ENCODE measurements around the gene DDX25.

DNA sequence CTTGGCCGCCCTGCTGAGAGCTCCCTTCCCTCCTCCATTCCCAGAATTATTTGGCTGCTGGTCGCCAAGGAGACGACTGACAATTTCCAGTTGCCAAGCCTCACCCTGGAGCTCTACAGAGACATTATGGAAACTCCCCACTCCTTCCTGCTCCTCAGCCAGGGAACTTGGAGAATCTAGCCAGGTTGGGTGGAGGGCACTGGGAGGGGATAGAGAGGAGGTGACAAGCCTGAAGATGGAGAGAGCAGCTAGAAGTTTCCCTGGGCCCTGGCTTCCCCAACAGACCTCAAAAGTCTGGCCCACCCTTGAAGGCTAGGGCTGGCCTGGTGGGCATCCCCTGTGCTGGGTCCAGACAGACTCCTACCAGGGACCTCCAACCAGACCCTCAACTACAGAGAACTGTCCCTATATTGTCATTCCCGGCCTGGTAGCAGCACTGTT is 34.8 kb downstream of the DDX25 start:
- no peak for TF ChIP-seq REST (IDR thresholded peaks at IDR 0.05; ENCODE audit: low read depth)
- TF ChIP-seq, protein P1, sequence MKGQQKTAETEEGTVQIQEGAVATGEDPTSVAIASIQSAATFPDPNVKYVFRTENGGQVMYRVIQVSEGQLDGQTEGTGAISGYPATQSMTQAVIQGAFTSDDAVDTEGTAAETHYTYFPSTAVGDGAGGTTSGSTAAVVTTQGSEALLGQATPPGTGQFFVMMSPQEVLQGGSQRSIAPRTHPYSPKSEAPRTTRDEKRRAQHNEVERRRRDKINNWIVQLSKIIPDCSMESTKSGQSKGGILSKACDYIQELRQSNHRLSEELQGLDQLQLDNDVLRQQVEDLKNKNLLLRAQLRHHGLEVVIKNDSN (IDR thresholded peaks at IDR 0.05): no peak
- TF ChIP-seq YY1 (IDR thresholded peaks at IDR 0.05; ENCODE audit: low read depth): no peak
- TF ChIP-seq EGR1 (IDR thresholded peaks at IDR 0.05): no peak
- no peak for TF ChIP-seq CREB1 (IDR thresholded peaks at IDR 0.05; ENCODE audit: low read depth)
- TF ChIP-seq RAD21 (IDR thresholded peaks at IDR 0.05; ENCODE audit: low read depth): no peak

Measured in Ishikawa (cell line).